HepG2 (cell line): ENCODE measurements around the gene ISG20L2. TPM values are rescaled to one million over a fixed set of nuclear protein-coding genes. Genes with fewer than 3 reads are reported as not detected.

Source experiments
- CEBPB ChIP-seq: IDR thresholded peaks from 2 replicates; pipeline ENCODE4 v1.6.1; 2011; ENCODE audit warnings: low read depth, low read length, improper control_type of control experiment, borderline replicate concordance
- CHD4 ChIP-seq: fragments of 200-600 bp; sonication (generic); IDR thresholded peaks from 2 replicates; pipeline ENCODE4 v1.7.0; 2017; ENCODE audit warnings: mild to moderate bottlenecking, low read length, borderline replicate concordance
- GABPA ChIP-seq, 2 experiments: IDR thresholded peaks; 2 replicates each; pipeline ENCODE4 v1.6.1; 2011 to 2016; ENCODE audit warnings: low read depth in 2 of 2, low read length in 1 of 2, missing biosample characterization in 1 of 2, missing genetic modification characterization in 1 of 2
- HDAC6 ChIP-seq: fragments of 200-600 bp; sonication (generic); IDR thresholded peaks from 2 replicates; pipeline ENCODE4 v1.7.0; 2017; ENCODE audit warnings: mild to moderate bottlenecking, antibody characterized with exemption, low read length, low read depth
- NCOA1 ChIP-seq: sonication (generic); formaldehyde crosslinking; IDR thresholded peaks from 2 replicates; pipeline ENCODE4 v1.9.0; 2021; ENCODE audit warnings: missing genetic modification reagents
- ZNF225 ChIP-seq: sonication (generic); formaldehyde crosslinking; IDR thresholded peaks from 2 replicates; pipeline ENCODE4 v1.4.0; 2020; ENCODE audit warnings: mild to moderate bottlenecking, missing genetic modification reagents
- ZNF282 ChIP-seq: fragments of 450-650 bp; IDR thresholded peaks from 2 replicates; pipeline ENCODE4 v1.6.1; 2018; ENCODE audit not compliant: partially characterized antibody
- ZNF670 ChIP-seq: sonication (generic); formaldehyde crosslinking; IDR thresholded peaks from 2 replicates; pipeline ENCODE4 v1.8.0; 2022; ENCODE audit warnings: mild to moderate bottlenecking, missing genetic modification reagents, borderline replicate concordance
- ZNF746 ChIP-seq: sonication (generic); formaldehyde crosslinking; IDR thresholded peaks from 2 replicates; pipeline ENCODE4 v1.8.0; 2022; ENCODE audit warnings: mild to moderate bottlenecking, missing genetic modification reagents
- ZNF841 ChIP-seq: sonication (generic); formaldehyde crosslinking; IDR thresholded peaks from 2 replicates; pipeline ENCODE4 v1.8.1; 2023; ENCODE audit warnings: missing genetic modification reagents, borderline replicate concordance
- polyA plus RNA-seq, 8 experiments: library from polyadenylated mRNA; depleted of rRNA in 3 of 8; stranded (reverse) in 7 of 8; unstranded in 1 of 8; fragments of >200 nt; fragmentation: Illumina TruSeq in 4 of 8; extraction: Trizol in 4 of 8; gene quantifications; 2 replicates each; pipeline versions ENCODE4 v1.2.1 to v1.2.3, GENCODE V29; 2011 to 2016; ENCODE audit warnings: low read depth in 4 of 8, missing spikeins in 1 of 8, mixed read lengths in 1 of 8; ENCODE audit not compliant: insufficient read depth in 1 of 8
- total RNA-seq, 5 experiments: library from RNA; depleted of rRNA; stranded (reverse); fragments of >200 nt; fragmentation: Illumina TruSeq; extraction: Trizol; gene quantifications; 2 replicates each; pipeline ENCODE4 v1.2.3, GENCODE V29; 2016; ENCODE audit warnings: low read depth in 1 of 5
- TF ChIP-seq, protein P1 (sequence below): sonication (generic); formaldehyde crosslinking; IDR thresholded peaks from 2 replicates; pipeline ENCODE4 v1.9.0; 2022; ENCODE audit warnings: low read depth, missing genetic modification reagents
- TF ChIP-seq, protein P2 (sequence below): sonication (generic); formaldehyde crosslinking; IDR thresholded peaks from 2 replicates; pipeline ENCODE4 v1.5.1; 2020; ENCODE audit warnings: mild to moderate bottlenecking, missing genetic modification reagents
- TF ChIP-seq, protein P3 (sequence below): sonication (generic); formaldehyde crosslinking; IDR thresholded peaks from 2 replicates; pipeline ENCODE4 v1.4.0; 2020; ENCODE audit warnings: mild to moderate bottlenecking, missing genetic modification reagents
- TF ChIP-seq, protein P4 (sequence below): sonication (generic); formaldehyde crosslinking; IDR thresholded peaks from 2 replicates; pipeline ENCODE4 v1.5.0; 2020; ENCODE audit warnings: missing genetic modification reagents
- TF ChIP-seq, protein P5 (sequence below): sonication (generic); formaldehyde crosslinking; IDR thresholded peaks from 2 replicates; pipeline ENCODE4 v1.4.0; 2020; ENCODE audit warnings: missing genetic modification reagents
- TF ChIP-seq, protein P6 (sequence below): conservative IDR thresholded peaks from 2 replicates; pipeline ENCODE4 v1.6.1; 2018; ENCODE audit warnings: missing genetic modification reagents

ISG20L2 gene
- total and polyA plus RNA-seq, 2 of the 13 experiments (the other 11 are each of a cell fraction or from before 2014, with no cell fraction given) = 19.8 to 21.3 TPM

DNA sequence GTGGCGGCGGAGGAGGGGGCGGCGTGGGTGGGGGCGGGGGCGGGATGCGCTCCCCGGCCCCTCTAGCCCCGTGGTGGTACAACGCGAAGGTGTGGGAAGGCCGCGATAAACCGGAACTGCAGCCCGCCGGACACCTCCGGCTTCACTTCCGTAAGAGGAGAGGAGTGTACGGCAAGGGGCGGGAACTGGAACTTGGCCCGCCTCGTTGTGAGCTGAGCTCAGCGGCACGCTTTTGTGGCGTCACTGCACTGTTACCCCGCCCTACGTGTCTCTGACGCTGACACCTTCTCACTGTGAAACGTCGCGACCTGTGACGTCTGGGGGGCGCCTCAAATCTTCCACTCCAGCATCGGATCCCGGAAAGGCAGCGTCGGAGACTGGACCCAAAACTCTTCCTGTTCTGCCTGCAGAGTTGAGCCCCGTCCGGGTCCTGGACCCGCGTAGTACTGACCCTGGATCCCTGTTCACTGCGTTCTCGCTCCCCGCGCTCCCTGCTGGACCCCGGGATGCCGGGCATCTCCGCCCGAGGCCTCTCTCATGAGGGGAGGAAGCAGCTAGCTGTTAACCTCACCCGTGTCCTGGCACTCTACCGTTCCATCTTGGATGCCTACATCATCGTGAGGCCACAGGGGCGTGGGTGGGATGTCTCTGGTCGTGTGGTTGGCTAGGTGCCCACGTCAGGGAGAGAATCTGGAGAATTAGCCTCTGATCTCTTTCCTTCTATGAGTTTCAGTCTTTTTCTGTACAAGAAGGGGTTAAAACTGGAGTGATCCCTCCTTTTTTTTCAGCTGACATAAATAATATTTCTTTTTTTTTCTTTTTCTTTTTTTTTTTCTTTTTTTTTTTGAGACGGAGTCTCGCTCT lies at the start of gene ISG20L2 (continued):
- TF ChIP-seq, protein P1, sequence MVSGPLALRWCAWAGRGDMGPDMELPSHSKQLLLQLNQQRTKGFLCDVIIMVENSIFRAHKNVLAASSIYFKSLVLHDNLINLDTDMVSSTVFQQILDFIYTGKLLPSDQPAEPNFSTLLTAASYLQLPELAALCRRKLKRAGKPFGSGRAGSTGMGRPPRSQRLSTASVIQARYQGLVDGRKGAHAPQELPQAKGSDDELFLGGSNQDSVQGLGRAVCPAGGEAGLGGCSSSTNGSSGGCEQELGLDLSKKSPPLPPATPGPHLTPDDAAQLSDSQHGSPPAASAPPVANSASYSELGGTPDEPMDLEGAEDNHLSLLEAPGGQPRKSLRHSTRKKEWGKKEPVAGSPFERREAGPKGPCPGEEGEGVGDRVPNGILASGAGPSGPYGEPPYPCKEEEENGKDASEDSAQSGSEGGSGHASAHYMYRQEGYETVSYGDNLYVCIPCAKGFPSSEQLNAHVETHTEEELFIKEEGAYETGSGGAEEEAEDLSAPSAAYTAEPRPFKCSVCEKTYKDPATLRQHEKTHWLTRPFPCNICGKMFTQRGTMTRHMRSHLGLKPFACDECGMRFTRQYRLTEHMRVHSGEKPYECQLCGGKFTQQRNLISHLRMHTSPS (CRISPR knock-in tag) = no peak
- TF ChIP-seq CEBPB (no peak), ZNF225 (CRISPR knock-in tag) (no peak), ZNF282 (no peak), CHD4 (no peak), ZNF670 (CRISPR knock-in tag) (no peak), GABPA (IDR thresholded peaks at IDR 0.05; ENCODE audit: low read depth, low read length) (peak; percentile 73), GABPA (CRISPR knock-in tag; IDR thresholded peaks at IDR 0.05; ENCODE audit: low read depth) (peak; percentile 91), ZNF841 (CRISPR knock-in tag) (no peak), NCOA1 (no peak), ZNF746 (CRISPR knock-in tag) (peak; percentile 14; the same call in 1 of the 2 replicates), HDAC6 (no peak)
- TF ChIP-seq, protein P2, sequence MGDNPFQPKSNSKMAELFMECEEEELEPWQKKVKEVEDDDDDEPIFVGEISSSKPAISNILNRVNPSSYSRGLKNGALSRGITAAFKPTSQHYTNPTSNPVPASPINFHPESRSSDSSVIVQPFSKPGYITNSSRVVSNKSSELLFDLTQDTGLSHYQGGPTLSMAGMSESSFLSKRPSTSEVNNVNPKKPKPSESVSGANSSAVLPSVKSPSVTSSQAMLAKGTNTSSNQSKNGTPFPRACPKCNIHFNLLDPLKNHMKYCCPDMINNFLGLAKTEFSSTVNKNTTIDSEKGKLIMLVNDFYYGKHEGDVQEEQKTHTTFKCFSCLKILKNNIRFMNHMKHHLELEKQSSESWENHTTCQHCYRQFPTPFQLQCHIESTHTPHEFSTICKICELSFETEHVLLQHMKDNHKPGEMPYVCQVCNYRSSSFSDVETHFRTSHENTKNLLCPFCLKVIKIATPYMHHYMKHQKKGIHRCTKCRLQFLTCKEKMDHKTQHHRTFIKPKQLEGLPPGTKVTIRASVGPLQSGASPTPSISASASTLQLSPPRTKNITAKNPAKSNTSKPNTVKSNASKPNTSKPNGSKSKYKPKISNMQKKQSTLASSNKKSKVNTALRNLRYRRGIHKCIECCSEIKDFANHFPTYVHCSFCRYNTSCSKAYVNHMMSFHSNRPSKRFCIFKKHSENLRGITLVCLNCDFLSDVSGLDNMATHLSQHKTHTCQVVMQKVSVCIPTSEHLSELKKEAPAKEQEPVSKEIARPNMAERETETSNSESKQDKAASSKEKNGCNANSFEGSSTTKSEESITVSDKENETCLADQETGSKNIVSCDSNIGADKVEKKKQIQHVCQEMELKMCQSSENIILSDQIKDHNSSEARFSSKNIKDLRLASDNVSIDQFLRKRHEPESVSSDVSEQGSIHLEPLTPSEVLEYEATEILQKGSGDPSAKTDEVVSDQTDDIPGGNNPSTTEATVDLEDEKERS (CRISPR knock-in tag) = 0 out of 2 replicates have a peak, but pooled peaks have one; percentile 39
- TF ChIP-seq, protein P3, sequence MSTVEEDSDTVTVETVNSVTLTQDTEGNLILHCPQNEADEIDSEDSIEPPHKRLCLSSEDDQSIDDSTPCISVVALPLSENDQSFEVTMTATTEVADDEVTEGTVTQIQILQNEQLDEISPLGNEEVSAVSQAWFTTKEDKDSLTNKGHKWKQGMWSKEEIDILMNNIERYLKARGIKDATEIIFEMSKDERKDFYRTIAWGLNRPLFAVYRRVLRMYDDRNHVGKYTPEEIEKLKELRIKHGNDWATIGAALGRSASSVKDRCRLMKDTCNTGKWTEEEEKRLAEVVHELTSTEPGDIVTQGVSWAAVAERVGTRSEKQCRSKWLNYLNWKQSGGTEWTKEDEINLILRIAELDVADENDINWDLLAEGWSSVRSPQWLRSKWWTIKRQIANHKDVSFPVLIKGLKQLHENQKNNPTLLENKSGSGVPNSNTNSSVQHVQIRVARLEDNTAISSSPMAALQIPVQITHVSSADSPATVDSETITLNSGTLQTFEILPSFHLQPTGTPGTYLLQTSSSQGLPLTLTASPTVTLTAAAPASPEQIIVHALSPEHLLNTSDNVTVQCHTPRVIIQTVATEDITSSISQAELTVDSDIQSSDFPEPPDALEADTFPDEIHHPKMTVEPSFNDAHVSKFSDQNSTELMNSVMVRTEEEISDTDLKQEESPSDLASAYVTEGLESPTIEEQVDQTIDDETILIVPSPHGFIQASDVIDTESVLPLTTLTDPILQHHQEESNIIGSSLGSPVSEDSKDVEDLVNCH (CRISPR knock-in tag) = no peak
- TF ChIP-seq, protein P4, sequence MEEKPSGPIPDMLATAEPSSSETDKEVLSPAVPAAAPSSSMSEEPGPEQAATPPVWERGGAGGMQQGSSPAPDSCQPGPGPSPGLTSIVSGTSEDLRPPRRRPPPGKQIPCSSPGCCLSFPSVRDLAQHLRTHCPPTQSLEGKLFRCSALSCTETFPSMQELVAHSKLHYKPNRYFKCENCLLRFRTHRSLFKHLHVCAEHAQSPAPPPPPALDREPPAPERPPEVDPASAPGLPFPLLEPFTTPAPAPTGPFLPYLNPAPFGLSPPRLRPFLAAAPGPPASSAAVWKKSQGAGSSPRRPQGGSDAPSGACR = no peak
- TF ChIP-seq, protein P5, sequence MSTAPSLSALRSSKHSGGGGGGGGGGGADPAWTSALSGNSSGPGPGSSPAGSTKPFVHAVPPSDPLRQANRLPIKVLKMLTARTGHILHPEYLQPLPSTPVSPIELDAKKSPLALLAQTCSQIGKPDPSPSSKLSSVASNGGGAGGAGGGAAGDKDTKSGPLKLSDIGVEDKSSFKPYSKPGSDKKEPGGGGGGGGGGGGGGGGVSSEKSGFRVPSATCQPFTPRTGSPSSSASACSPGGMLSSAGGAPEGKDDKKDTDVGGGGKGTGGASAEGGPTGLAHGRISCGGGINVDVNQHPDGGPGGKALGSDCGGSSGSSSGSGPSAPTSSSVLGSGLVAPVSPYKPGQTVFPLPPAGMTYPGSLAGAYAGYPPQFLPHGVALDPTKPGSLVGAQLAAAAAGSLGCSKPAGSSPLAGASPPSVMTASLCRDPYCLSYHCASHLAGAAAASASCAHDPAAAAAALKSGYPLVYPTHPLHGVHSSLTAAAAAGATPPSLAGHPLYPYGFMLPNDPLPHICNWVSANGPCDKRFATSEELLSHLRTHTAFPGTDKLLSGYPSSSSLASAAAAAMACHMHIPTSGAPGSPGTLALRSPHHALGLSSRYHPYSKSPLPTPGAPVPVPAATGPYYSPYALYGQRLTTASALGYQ (CRISPR knock-in tag) = no peak
- TF ChIP-seq, protein P6, sequence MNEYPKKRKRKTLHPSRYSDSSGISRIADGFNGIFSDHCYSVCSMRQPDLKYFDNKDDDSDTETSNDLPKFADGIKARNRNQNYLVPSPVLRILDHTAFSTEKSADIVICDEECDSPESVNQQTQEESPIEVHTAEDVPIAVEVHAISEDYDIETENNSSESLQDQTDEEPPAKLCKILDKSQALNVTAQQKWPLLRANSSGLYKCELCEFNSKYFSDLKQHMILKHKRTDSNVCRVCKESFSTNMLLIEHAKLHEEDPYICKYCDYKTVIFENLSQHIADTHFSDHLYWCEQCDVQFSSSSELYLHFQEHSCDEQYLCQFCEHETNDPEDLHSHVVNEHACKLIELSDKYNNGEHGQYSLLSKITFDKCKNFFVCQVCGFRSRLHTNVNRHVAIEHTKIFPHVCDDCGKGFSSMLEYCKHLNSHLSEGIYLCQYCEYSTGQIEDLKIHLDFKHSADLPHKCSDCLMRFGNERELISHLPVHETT (CRISPR knock-in tag) = no peak
